Upper lobe of left lung (tissue), 6 donors: ENCODE results near the gene OPRM1. TPM values are rescaled to one million over a fixed set of nuclear protein-coding genes. Genes with fewer than 3 reads are reported as not detected.
"Not testable (repeated sequence)": the region's sequence is repeated elsewhere in the genome, so short reads cannot be mapped to it uniquely, and the experiment has no call there.

Experiments
- ATAC-seq, 2 donors: fragments of 200-7000 bp; cut with Tn5 transposase; one replicate each; pipeline ENCODE4 v1.9.1; 2022; ENCODE audit warnings: mild to moderate bottlenecking in 2 of 2, moderate library complexity in 2 of 2; ENCODE audit not compliant: low FRiP score in 2 of 2
- DNase-seq, 2 donors: peaks; one replicate each; pipeline ENCODE4 v3.0.0-alpha.2; 2019 to 2020
- H3K27ac ChIP-seq, 4 donors: fragments of 200-600 bp; sonication (generic); one replicate each; pipeline ENCODE4 v1.5.1; 2016 to 2019
- H3K27me3 ChIP-seq, 4 donors: fragments of 200-600 bp; sonication (generic); one replicate each; pipeline ENCODE4 v1.5.1; 2017 to 2019
- H3K36me3 ChIP-seq, 4 donors: fragments of 200-600 bp; sonication (generic); one replicate each; pipeline ENCODE4 v1.5.1; 2016 to 2019
- H3K4me1 ChIP-seq, 4 donors: fragments of 200-600 bp; sonication (generic); one replicate each; pipeline ENCODE4 v1.5.1; 2018 to 2019
- H3K4me3 ChIP-seq, 4 donors: fragments of 200-600 bp; sonication (generic); one replicate each; pipeline ENCODE4 v1.5.1; 2017 to 2019; ENCODE audit warnings: mild to moderate bottlenecking in 2 of 4, moderate library complexity in 1 of 4
- H3K9me3 ChIP-seq, 4 donors: fragments of 200-600 bp; sonication (generic); one replicate each; pipeline ENCODE4 v1.5.1; 2018 to 2019
- CTCF ChIP-seq, 6 experiments: fragments of 450-650 bp in 4 of 6; fragments of 200-600 bp in 2 of 6; sonication (generic) in 2 of 6; IDR thresholded peaks; one replicate each; pipeline ENCODE4 v1.5.1; 2016 to 2019; ENCODE audit warnings: antibody characterized with exemption in 6 of 6
- EP300 ChIP-seq, 4 donors: sonication (generic); formaldehyde crosslinking; IDR thresholded peaks; one replicate each; pipeline ENCODE4 v1.5.1; 2017; ENCODE audit warnings: antibody characterized with exemption in 4 of 4, control low read depth in 2 of 4
- POLR2A ChIP-seq, 4 donors: fragments of 450-650 bp; IDR thresholded peaks; one replicate each; pipeline ENCODE4 v1.5.1; 2016 to 2017; ENCODE audit warnings: antibody characterized with exemption in 4 of 4, mild to moderate bottlenecking in 2 of 4
- POLR2AphosphoS5 ChIP-seq, 2 donors: sonication (generic); formaldehyde crosslinking; IDR thresholded peaks; one replicate each; pipeline ENCODE4 v1.5.1; 2017; ENCODE audit warnings: antibody characterized with exemption in 2 of 2
- WGBS, 2 donors: methylation state at CpG; one replicate each; pipeline ENCODE4 v1.1.5; 2017 to 2018; 5-methylcytosine and 5-hydroxymethylcytosine counted together
- total RNA-seq, 6 donors: library from RNA; depleted of rRNA in 4 of 6; stranded (reverse); fragments of >200 nt in 4 of 6; gene quantifications; one replicate each; pipeline versions ENCODE4 v1.1.0 to v1.2.1, GENCODE V29; 2016 to 2021
- donor health status: DM: no; HTN: no; CAD: no; lungs with moderate emphysema.
- donor health status: DM: no; HTN: yes; CAD: no; lungs with severe emphysema.

OPRM1 gene
- total RNA-seq, 6 donors from 2014 or later: not detected

- no peaks in the 10 kb centered on the region for H3K27me3 ChIP-seq
- H3K4me1 ChIP-seq: no peaks in the 10 kb centered on the region
- no peak overlapping the region for H3K4me3 ChIP-seq
- ATAC-seq (no peak), DNase-seq (no peak)
- H3K27ac ChIP-seq: no peak overlapping the region
- H3K36me3 ChIP-seq: no peaks in the 10 kb centered on the region
- WGBS, 2 donors: 71 to 83% methylated on average over 2 of the region's 2 CpGs
- TF ChIP-seq POLR2A (IDR thresholded peaks at IDR 0.05): no peak
- TF ChIP-seq CTCF (IDR thresholded peaks at IDR 0.05): no peak
- TF ChIP-seq POLR2AphosphoS5 (IDR thresholded peaks at IDR 0.05): no peak
- TF ChIP-seq EP300 (IDR thresholded peaks at IDR 0.05): no peak
- H3K9me3 ChIP-seq: no peaks in the 10 kb centered on the region
These were observed 199.8 kb downstream of the OPRM1 start for GRCh38 chr6:154238831-154239230.

DNA sequence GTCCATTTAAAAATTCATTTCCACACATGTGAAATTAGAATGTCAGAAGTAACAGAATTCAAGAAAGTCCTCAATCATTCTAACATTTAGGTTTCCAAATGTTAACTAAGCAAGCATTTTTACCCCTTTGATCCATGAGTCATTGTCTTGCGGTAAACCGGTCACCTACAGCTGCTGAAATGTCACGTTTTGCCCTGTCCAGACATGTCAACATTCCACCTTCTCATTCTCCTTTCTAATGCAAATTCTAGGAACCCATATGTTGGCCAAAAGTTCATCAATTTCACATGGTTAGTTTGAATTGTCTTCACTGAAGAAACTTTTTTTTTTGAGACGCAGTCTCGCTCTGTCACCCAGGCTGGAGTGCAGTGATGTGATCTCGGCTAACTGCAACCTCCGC, 200.4 kb downstream of the OPRM1 start:
- Histone ChIP-seq H3K27ac (no peak overlapping the region), H3K4me3 (no peak overlapping the region), H3K9me3 (no peaks in the 10 kb centered on the region), H3K36me3 (no peaks in the 10 kb centered on the region), H3K27me3 (no peaks in the 10 kb centered on the region), H3K4me1 (no peaks in the 10 kb centered on the region)
- WGBS, 2 donors: 85 to 92% methylated on average over 7 of the region's 7 CpGs
- no peak for DNase-seq
- TF ChIP-seq EP300 (IDR thresholded peaks at IDR 0.05) (no peak), CTCF (IDR thresholded peaks at IDR 0.05) (no peak), POLR2A (IDR thresholded peaks at IDR 0.05) (no peak), POLR2AphosphoS5 (IDR thresholded peaks at IDR 0.05) (no peak)
- no peak for ATAC-seq

- WGBS, 2 donors: 94 to 96% methylated on average over 11 of the region's 11 CpGs
- H3K4me3 ChIP-seq, H3K27me3 ChIP-seq, H3K4me1 ChIP-seq, ATAC-seq, H3K36me3 ChIP-seq, H3K27ac ChIP-seq, DNase-seq, H3K9me3 ChIP-seq: not testable (repeated sequence)
These were observed 202.0 kb downstream of the OPRM1 start for GRCh38 chr6:154241061-154241460.

GRCh38 chr6:154241581-154241980, 202.5 kb downstream of the OPRM1 start:
- ATAC-seq (no peak), DNase-seq (no peak)
- Histone ChIP-seq H3K4me3 (no peak overlapping the region), H3K4me1 (no peaks in the 10 kb centered on the region), H3K9me3 (no peaks in the 10 kb centered on the region), H3K27ac (no peak overlapping the region), H3K36me3 (no peaks in the 10 kb centered on the region), H3K27me3 (no peaks in the 10 kb centered on the region)
- WGBS, 2 donors: 90 to 92% methylated on average over 8 of the region's 8 CpGs
- no peak for TF ChIP-seq POLR2A (IDR thresholded peaks at IDR 0.05)
- TF ChIP-seq CTCF (IDR thresholded peaks at IDR 0.05): no peak
- no peak for TF ChIP-seq POLR2AphosphoS5 (IDR thresholded peaks at IDR 0.05)
- no peak for TF ChIP-seq EP300 (IDR thresholded peaks at IDR 0.05)

GRCh38 chr6:154242617-154243357, 203.7 kb downstream of the OPRM1 start:
- Histone ChIP-seq H3K27me3 (no peaks in the 10 kb centered on the region), H3K9me3 (no peaks in the 10 kb centered on the region), H3K36me3 (no peaks in the 10 kb centered on the region), H3K4me1 (peaks cover 0 to 9% (median 0%) of the 10 kb centered on the region in 4 donors), H3K4me3 (no peak overlapping the region), H3K27ac (no peak overlapping the region)
- TF ChIP-seq POLR2AphosphoS5 (IDR thresholded peaks at IDR 0.05): no peak
- no peak for TF ChIP-seq CTCF (IDR thresholded peaks at IDR 0.05)
- no peak for TF ChIP-seq POLR2A (IDR thresholded peaks at IDR 0.05)
- no peak for TF ChIP-seq EP300 (IDR thresholded peaks at IDR 0.05)
- no peak for ATAC-seq
- DNase-seq: no peak
- WGBS, 2 donors: 89 to 91% methylated on average over 13 of the region's 13 CpGs
